Right lobe of liver (tissue), 6 donors: ENCODE data around the gene ZNRD2. TPM values are rescaled to one million over a fixed set of nuclear protein-coding genes. Genes with fewer than 3 reads are reported as not detected.

ENCODE experiments used
- ATAC-seq, 4 donors: fragments of 200-7000 bp; cut with Tn5 transposase; one replicate each; pipeline ENCODE4 v1.9.1; 2020; ENCODE audit warnings: mild to moderate bottlenecking in 4 of 4, moderate library complexity in 4 of 4
- DNase-seq, 3 donors: peaks; one replicate each; pipeline ENCODE4 v3.0.0-alpha.2; 2020
- H3K27ac ChIP-seq, 3 donors: fragments of 200-600 bp; one replicate each; pipeline ENCODE4 v1.8.0; 2022
- H3K27me3 ChIP-seq, 2 donors: fragments of 200-600 bp; one replicate each; pipeline ENCODE4 v1.8.0; 2022
- H3K36me3 ChIP-seq, 4 donors: fragments of 200-600 bp; sonication (generic) in 1 of 4; one replicate each; pipeline versions ENCODE4 v1.5.1 to v1.8.0; 2017 to 2022; ENCODE audit warnings: control low read depth in 1 of 4
- H3K4me1 ChIP-seq, 4 donors: fragments of 200-600 bp; sonication (generic) in 1 of 4; one replicate each; pipeline versions ENCODE4 v1.5.1 to v1.8.0; 2017 to 2022; ENCODE audit warnings: control low read depth in 1 of 4
- H3K4me3 ChIP-seq, 3 donors: fragments of 200-600 bp; one replicate each; pipeline ENCODE4 v1.8.0; 2022
- H3K9me3 ChIP-seq, 4 donors: fragments of 200-600 bp; sonication (generic) in 1 of 4; one replicate each; pipeline versions ENCODE4 v1.5.1 to v1.8.0; 2017 to 2022; ENCODE audit warnings: control low read depth in 1 of 4
- POLR2A ChIP-seq: fragments of 450-650 bp; IDR thresholded peaks from one replicate; pipeline ENCODE4 v1.6.1; 2017; ENCODE audit warnings: antibody characterized with exemption, mild to moderate bottlenecking
- WGBS: methylation state at CpG from one replicate; pipeline ENCODE4 v1.1.6; 2018; ENCODE audit warnings: low coverage, low lambda C conversion rate; ENCODE audit not compliant: insufficient coverage; ENCODE audit errors: missing lambda C conversion rate; 5-methylcytosine and 5-hydroxymethylcytosine counted together
- intact Hi-C, 2 donors: fragments of 100-400 bp; cut with DNase I; formaldehyde crosslinking; loops; one replicate each; pipeline versions ENCODE4 v1.11.2 to v1.14.1; 2022
- total RNA-seq, 6 experiments: library from RNA; depleted of rRNA in 2 of 6; stranded (reverse); fragments of >200 nt in 2 of 6; fragmentation: NEBNext Ultra II Directional in 3 of 6; extraction: Animal tissue kit (Norgen Biotek cat#: 25700) in 3 of 6; gene quantifications; one replicate each; pipeline versions ENCODE4 v1.1.0 to v1.2.4, GENCODE V29; 2016 to 2023
- TF ChIP-seq, protein P1 (sequence below), 4 donors: fragments of 200-600 bp in 3 of 4; fragments of 450-650 bp in 1 of 4; IDR thresholded peaks; one replicate each; pipeline versions ENCODE4 v1.5.1 to v1.8.0; 2016 to 2022; ENCODE audit warnings: antibody characterized with exemption in 4 of 4, mild to moderate bottlenecking in 2 of 4
- donor health status: DM: no; HTN: yes; CAD: no.
- donor health status: DM: no; HTN: no; CAD: no.
- donor health status: DM: no; HTN: no; CAD: no.
- donor health status: DM: no; HTN: yes; CAD: no.
- donor health status: DM: no; HTN: yes; CAD: no.

Gene ZNRD2
- total RNA-seq, 6 experiments from 2014 or later: 11.6 to 43.2 (median 16.5) TPM

DNA sequence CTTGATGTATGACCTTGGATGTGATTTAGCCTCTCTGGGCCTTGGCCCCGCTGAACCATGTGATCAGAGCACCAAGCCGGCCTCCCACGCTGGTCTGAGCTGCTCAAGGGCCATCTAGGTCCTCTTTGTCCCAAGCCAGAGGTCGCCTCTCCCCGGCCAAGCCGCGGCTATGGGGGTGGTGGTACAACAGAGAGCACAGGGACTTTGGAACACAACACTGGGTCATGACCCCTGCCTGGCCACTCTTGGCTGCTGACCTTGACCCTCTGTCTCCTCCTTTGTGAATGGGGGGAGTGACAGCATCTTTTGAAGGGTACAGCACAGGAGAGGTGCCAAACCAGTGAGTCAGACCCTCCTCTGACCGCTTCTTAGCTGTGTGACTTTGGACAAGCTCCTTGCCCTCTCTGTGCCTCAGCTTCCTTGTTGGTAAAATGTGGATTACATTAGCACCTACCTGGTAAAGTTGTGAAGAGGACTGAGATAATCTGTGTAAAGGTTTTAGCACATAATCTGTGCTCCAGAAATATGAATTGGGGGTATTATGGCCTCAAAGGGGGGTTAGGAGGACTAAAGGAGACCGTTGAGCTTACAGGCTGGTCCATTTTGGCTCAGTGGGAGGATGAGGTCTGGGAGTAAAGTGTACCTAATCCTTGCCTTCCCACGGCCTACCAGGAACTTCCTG lies 40.7 kb upstream of the ZNRD2 start:
- ATAC-seq: peak; percentile 28 to 63 (median 51)
- Histone ChIP-seq H3K27me3 (no peaks in the 10 kb centered on the region), H3K36me3 (peaks cover 0 to 30% (median 14%) of the 10 kb centered on the region in 4 donors), H3K4me1 (peaks cover 0 to 57% (median 26%) of the 10 kb centered on the region in 4 donors), H3K9me3 (no peaks in the 10 kb centered on the region), H3K27ac (no peak overlapping the region), H3K4me3 (no peak overlapping the region)
- DNase-seq: peak; percentile 62 to 88 (median 81)
- intact Hi-C loops: no loop called here
- TF ChIP-seq POLR2A: no peak
- TF ChIP-seq, protein P1, sequence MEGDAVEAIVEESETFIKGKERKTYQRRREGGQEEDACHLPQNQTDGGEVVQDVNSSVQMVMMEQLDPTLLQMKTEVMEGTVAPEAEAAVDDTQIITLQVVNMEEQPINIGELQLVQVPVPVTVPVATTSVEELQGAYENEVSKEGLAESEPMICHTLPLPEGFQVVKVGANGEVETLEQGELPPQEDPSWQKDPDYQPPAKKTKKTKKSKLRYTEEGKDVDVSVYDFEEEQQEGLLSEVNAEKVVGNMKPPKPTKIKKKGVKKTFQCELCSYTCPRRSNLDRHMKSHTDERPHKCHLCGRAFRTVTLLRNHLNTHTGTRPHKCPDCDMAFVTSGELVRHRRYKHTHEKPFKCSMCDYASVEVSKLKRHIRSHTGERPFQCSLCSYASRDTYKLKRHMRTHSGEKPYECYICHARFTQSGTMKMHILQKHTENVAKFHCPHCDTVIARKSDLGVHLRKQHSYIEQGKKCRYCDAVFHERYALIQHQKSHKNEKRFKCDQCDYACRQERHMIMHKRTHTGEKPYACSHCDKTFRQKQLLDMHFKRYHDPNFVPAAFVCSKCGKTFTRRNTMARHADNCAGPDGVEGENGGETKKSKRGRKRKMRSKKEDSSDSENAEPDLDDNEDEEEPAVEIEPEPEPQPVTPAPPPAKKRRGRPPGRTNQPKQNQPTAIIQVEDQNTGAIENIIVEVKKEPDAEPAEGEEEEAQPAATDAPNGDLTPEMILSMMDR (IDR thresholded peaks at IDR 0.05): no peak
- WGBS: 58% methylated on average over 2 of the region's 10 CpGs

DNA sequence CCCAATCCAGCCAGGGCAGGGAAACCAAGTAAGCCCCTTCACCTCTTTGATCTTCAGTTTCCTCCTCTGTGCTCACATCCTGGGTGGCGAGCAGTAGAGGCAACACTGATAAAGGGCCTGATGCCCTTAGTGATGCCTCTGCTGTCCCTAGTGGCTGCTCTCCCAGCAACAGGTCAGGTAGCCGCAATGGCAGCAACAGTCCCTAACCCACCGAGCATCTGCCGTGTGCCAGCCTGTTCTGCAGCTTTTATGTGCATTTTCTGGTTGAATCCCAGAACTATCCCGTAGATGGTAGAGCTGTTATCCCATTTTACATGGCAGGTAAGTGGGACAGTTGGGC lies 40.1 kb upstream of the ZNRD2 start:
- WGBS: no CpG with 5 or more reads among the region's 5 CpGs
- no peak for TF ChIP-seq POLR2A
- TF ChIP-seq, protein P1 (IDR thresholded peaks at IDR 0.05): peak in 3 of 4 donors; percentile 11 to 21 (median 20)
- H3K27ac ChIP-seq: no peak overlapping the region
- no peaks in the 10 kb centered on the region for H3K9me3 ChIP-seq
- peaks cover 0 to 57% (median 26%) of the 10 kb centered on the region in 4 donors for H3K4me1 ChIP-seq
- no peak overlapping the region for H3K4me3 ChIP-seq
- intact Hi-C loops: no loop called here
- peaks cover 0 to 30% (median 14%) of the 10 kb centered on the region in 4 donors for H3K36me3 ChIP-seq
- ATAC-seq (no peak), DNase-seq (no peak)
- H3K27me3 ChIP-seq: no peaks in the 10 kb centered on the region

DNA sequence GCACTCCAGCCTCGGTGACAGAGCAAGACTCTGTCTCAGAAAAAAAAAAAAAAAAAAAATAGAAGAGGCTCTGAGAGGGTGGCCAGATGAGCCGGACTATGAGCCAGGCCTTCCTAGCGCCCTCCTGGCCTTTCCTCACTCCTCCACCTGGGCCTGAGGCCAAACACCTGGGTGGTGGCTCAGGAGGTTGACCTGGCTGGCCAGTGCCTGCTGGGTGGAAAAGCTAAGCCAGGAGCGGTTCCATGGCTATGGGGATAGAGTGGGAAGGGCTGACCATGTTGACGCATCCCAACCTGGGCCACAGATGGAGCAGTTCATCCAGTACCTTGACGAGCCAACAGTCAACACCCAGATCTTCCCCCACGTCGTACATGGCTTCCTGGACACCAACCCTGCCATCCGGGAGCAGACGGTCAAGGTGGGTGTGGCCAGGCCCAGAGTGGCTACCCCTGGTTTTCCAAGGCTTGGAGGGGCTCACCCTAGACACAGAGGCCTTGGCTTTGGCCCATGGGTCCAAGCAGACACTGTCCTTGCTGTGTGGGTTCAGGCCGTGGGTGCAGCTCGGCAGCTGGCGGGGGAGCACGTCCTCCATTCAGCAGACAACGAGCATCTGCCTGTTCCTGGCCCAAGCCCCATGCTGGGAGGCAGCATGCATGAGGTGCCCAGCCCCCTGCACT lies 37.8 kb upstream of the ZNRD2 start:
- Histone ChIP-seq H3K4me1 (peaks cover 0 to 42% (median 19%) of the 10 kb centered on the region in 4 donors), H3K36me3 (peaks cover 0 to 30% (median 15%) of the 10 kb centered on the region in 4 donors), H3K4me3 (no peak overlapping the region), H3K9me3 (no peaks in the 10 kb centered on the region), H3K27ac (no peak overlapping the region), H3K27me3 (no peaks in the 10 kb centered on the region)
- intact Hi-C loops: no loop called here
- ATAC-seq (peak; percentile 56 to 79 (median 62)), DNase-seq (peak; percentile 72 to 93 (median 91))
- WGBS: 65% methylated on average over 7 of the region's 15 CpGs
- TF ChIP-seq, protein P1 (IDR thresholded peaks at IDR 0.05): no peak
- no peak for TF ChIP-seq POLR2A

DNA sequence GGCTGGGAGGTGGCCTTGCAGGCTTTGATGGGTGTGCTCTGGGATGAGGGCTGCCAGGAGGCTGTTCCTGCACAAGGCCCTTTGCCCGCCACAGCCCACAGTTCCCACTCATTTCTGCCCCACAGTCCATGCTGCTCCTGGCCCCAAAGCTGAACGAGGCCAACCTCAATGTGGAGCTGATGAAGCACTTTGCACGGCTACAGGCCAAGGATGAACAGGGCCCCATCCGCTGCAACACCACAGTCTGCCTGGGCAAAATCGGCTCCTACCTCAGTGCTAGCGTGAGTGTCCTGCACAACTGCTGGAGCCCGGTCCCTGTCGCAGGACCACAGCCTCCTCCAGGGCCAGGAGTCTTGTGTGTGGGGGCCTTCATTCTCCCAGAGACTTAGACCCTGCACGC lies 35.2 kb upstream of the ZNRD2 start:
- Histone ChIP-seq H3K4me3 (no peak overlapping the region), H3K27ac (no peak overlapping the region), H3K36me3 (peaks cover 0 to 35% (median 18%) of the 10 kb centered on the region in 4 donors), H3K27me3 (no peaks in the 10 kb centered on the region), H3K9me3 (no peaks in the 10 kb centered on the region), H3K4me1 (peaks cover 0 to 24% (median 11%) of the 10 kb centered on the region in 4 donors)
- TF ChIP-seq POLR2A: no peak
- TF ChIP-seq, protein P1 (IDR thresholded peaks at IDR 0.05): no peak
- DNase-seq: no peak
- ATAC-seq: no peak
- intact Hi-C loops: loop anchor here in 1 of 2 donors (5.0 kb wide), 1 partner anchor 37 kb away; the partner anchor contains the start of genes FAM89B and ZNRD2
- WGBS: no CpG with 5 or more reads among the region's 9 CpGs
